Neural cell (in vitro differentiated cells): ENCODE data around the gene NHERF2.

Experiments used
- CTCF ChIP-seq: fragments of 450-650 bp; IDR thresholded peaks from 2 replicates; pipeline ENCODE4 v1.5.1; 2014; ENCODE audit warnings: antibody characterized with exemption, mild to moderate bottlenecking, moderate library complexity; ENCODE audit not compliant: poor library complexity, severe bottlenecking
- EZH2 ChIP-seq: fragments of 200-600, 300-800 bp; shearing (Covaris generic), sonication (generic); IDR thresholded peaks from 2 replicates; pipeline ENCODE4 v1.6.1; 2014; ENCODE audit warnings: antibody characterized with exemption, low read length, borderline replicate concordance, mild to moderate bottlenecking; ENCODE audit not compliant: insufficient read depth, poor library complexity, severe bottlenecking

DNA sequence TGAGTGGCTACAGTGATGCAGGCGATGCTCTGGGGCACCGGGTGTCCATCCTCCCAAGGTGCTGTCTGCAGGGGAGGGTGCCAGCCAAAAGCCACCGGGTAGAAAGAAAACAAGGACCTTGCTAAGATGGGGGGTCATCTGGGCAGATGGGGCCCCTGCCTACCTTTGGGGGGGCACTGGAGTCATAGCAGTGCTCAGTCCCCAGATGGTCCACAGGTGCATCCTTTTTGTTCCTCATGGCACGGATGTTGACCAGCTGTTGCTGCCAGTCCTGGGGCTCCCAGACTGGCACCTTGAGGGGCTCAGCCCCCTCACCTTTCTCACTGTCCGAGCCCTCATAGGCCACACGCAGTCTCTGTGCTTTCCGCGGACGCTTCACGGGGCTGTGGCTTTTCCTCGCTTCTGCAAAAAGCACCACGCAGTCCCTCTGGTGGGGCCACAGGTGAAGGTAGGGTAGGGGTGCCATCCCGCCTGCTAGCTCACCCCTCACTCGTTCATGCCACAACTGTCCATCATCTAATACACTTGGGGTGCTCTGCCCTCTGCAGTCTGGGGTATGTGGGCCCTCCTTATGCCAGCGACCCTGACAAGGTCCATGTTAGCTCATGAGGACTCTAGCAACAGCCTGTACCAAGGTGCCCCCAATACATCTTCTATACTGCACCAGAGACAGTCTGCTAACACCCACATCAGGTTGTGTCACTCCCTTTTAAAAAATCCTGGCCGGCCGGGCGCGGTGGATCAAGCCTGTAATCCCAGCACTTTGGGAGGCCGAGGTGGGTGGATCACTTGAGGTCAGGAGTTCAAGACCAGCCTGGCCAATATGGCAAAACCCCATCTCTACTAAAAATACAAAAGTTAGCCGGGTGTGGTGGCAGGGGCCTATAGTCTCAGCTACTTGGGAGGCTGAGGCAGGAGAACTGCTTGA lies 19.5 kb downstream of the NHERF2 start:
- TF ChIP-seq CTCF (no peak), EZH2 (no peak)
